ENCODE results near the gene MTX1. TPM values are rescaled to one million over a fixed set of nuclear protein-coding genes. Genes with fewer than 3 reads are reported as not detected.
A peak's percentile ranks its signal among the peaks of the same experiment; 100 is the strongest.

Gene MTX1
- total RNA-seq, 1 donor from 2014 or later: 79.3 TPM

- no peak overlapping the region for H3K4me3 ChIP-seq (ENCODE audit: low read depth, low read length)
- no peak for TF ChIP-seq CTCF (IDR thresholded peaks at IDR 0.05; ENCODE audit: insufficient read depth, low read length, poor library complexity, severe bottlenecking)
- no peak for DNase-seq (ENCODE audit: low read depth)
- no peaks in the 10 kb centered on the region for H3K27me3 ChIP-seq (ENCODE audit: control insufficient read depth, insufficient read depth, low read length)
- H3K36me3 ChIP-seq (ENCODE audit: control insufficient read depth, insufficient read depth, low read length): no peaks in the 10 kb centered on the region
Observed at GRCh38 chr1:155256058-155256852, 47.8 kb downstream of the MTX1 start.

- TF ChIP-seq CTCF (IDR thresholded peaks at IDR 0.05; ENCODE audit: insufficient read depth, low read length, poor library complexity, severe bottlenecking): no peak
- no peaks in the 10 kb centered on the region for H3K36me3 ChIP-seq (ENCODE audit: control insufficient read depth, insufficient read depth, low read length)
- no peak for DNase-seq (ENCODE audit: low read depth)
- no peaks in the 10 kb centered on the region for H3K27me3 ChIP-seq (ENCODE audit: control insufficient read depth, insufficient read depth, low read length)
- no peak overlapping the region for H3K4me3 ChIP-seq (ENCODE audit: low read depth, low read length)
Observed at GRCh38 chr1:155260276-155260675, 51.8 kb downstream of the MTX1 start.

- no peak for DNase-seq (ENCODE audit: low read depth)
- H3K36me3 ChIP-seq (ENCODE audit: control insufficient read depth, insufficient read depth, low read length): no peaks in the 10 kb centered on the region
- no peak for TF ChIP-seq CTCF (IDR thresholded peaks at IDR 0.05; ENCODE audit: insufficient read depth, low read length, poor library complexity, severe bottlenecking)
- peak overlapping the region; percentile 74 for H3K4me3 ChIP-seq (ENCODE audit: low read depth, low read length)
- H3K27me3 ChIP-seq (ENCODE audit: control insufficient read depth, insufficient read depth, low read length): no peaks in the 10 kb centered on the region
Observed at GRCh38 chr1:155261493-155261851, 53.0 kb downstream of the MTX1 start.

GRCh38 chr1:155261852-155262673 lies 53.6 kb downstream of the MTX1 start, which contains the start of gene SCAMP3:
Gene SCAMP3, minus strand, starts transcription at chr1:155262360. Its CDS starts 209 bp downstream, at chr1:155262151.
- Histone ChIP-seq H3K36me3 (ENCODE audit: control insufficient read depth, insufficient read depth, low read length) (peaks cover 1% of the 10 kb centered on the region), H3K27me3 (ENCODE audit: control insufficient read depth, insufficient read depth, low read length) (no peaks in the 10 kb centered on the region), H3K4me3 (ENCODE audit: low read depth, low read length) (peak within 1 kb of the TSS; percentile 74)
- DNase-seq (ENCODE audit: low read depth): peak; percentile 98
- no peak for TF ChIP-seq CTCF (IDR thresholded peaks at IDR 0.05; ENCODE audit: insufficient read depth, low read length, poor library complexity, severe bottlenecking)

GRCh38 chr1:155263067-155263466 lies 54.6 kb downstream of the MTX1 start:
- no peak for TF ChIP-seq CTCF (IDR thresholded peaks at IDR 0.05; ENCODE audit: insufficient read depth, low read length, poor library complexity, severe bottlenecking)
- H3K4me3 ChIP-seq (ENCODE audit: low read depth, low read length): no peak overlapping the region
- H3K36me3 ChIP-seq (ENCODE audit: control insufficient read depth, insufficient read depth, low read length): peaks cover 3% of the 10 kb centered on the region

More at GRCh38 chr1:155263067-155263466, 54.6 kb downstream of the MTX1 start:
- H3K27me3 ChIP-seq (ENCODE audit: control insufficient read depth, insufficient read depth, low read length): no peaks in the 10 kb centered on the region
- DNase-seq (ENCODE audit: low read depth): no peak

Other genes with a start within 250 kb of the MTX1 start
- 21.2 and 27.8 TPM in 2 replicates for gene PYGO2, start 246.9 kb upstream of the MTX1 start, total RNA-seq
- gene SHC1, start 237.9 kb upstream of the MTX1 start, total RNA-seq: 176 and 183 TPM in 2 replicates
- gene CKS1B, start 234.0 kb upstream of the MTX1 start, total RNA-seq: 67.4 and 72.4 TPM in 2 replicates
- 53.0 and 60.9 TPM in 2 replicates for gene FLAD1, start 225.4 kb upstream of the MTX1 start, total RNA-seq
- gene LENEP, start 215.1 kb upstream of the MTX1 start, total RNA-seq: 1.6 TPM in 1 of 2 replicates, not detected in the other
- gene ZBTB7B, start 205.9 kb upstream of the MTX1 start, total RNA-seq: 28.0 and 40.3 TPM in 2 replicates
- 0.27 TPM in 1 of 2 replicates, not detected in the other for gene DCST2, start 174.9 kb upstream of the MTX1 start, total RNA-seq
- gene DCST1, start 174.9 kb upstream of the MTX1 start, total RNA-seq: not detected in 2 replicates
- 186 and 209 TPM in 2 replicates for gene ADAM15, start 157.4 kb upstream of the MTX1 start, total RNA-seq
- gene EFNA4, start 145.0 kb upstream of the MTX1 start, total RNA-seq: 16.8 and 19.9 TPM in 2 replicates
- gene EFNA3, start 129.9 kb upstream of the MTX1 start, total RNA-seq: 1.6 and 1.7 TPM in 2 replicates
- gene EFNA1, start 80.8 kb upstream of the MTX1 start, total RNA-seq: 126 and 166 TPM in 2 replicates
- gene SLC50A1, start 72.8 kb upstream of the MTX1 start, total RNA-seq: 26.6 and 28.7 TPM in 2 replicates
- gene DPM3, start 68.2 kb upstream of the MTX1 start, total RNA-seq: 36.4 and 74.9 TPM in 2 replicates
- 207 and 241 TPM in 2 replicates for gene KRTCAP2, start 35.4 kb upstream of the MTX1 start, total RNA-seq
- 7.1 and 9.1 TPM in 2 replicates for gene TRIM46, start 34.8 kb upstream of the MTX1 start, total RNA-seq
- 51.5 and 58.1 TPM in 2 replicates for gene THBS3, start 798 bp upstream of the MTX1 start, total RNA-seq
- gene ENTREP3, start 46.8 kb downstream of the MTX1 start, total RNA-seq: 13.2 and 24.8 TPM in 2 replicates
- 93.8 and 108 TPM in 2 replicates for gene SCAMP3, start 53.7 kb downstream of the MTX1 start, total RNA-seq
- 21.7 and 24.2 TPM in 2 replicates for gene CLK2, start 64.8 kb downstream of the MTX1 start, total RNA-seq
- gene HCN3, start 68.8 kb downstream of the MTX1 start, total RNA-seq: 2.8 and 3.8 TPM in 2 replicates
- not detected in 2 replicates for gene PKLR, start 92.7 kb downstream of the MTX1 start, total RNA-seq
- gene FDPS, start 100.2 kb downstream of the MTX1 start, total RNA-seq: 248 and 271 TPM in 2 replicates
- 38.1 and 38.3 TPM in 2 replicates for gene RUSC1, start 112.2 kb downstream of the MTX1 start, total RNA-seq

Measured in kidney epithelial cell (primary cell).